EH (cell line): ENCODE data around the gene CPA1.

ENCODE experiments used
- DNase-seq: peaks from one replicate; pipeline ENCODE4 v3.0.0-alpha.2; 2015; ENCODE audit warnings: low read depth

The CPA1 gene

GRCh38 chr7:130395421-130395820 is 15.1 kb downstream of the CPA1 start:
- DNase-seq = no peak

- DNase-seq = no peak
Measured at GRCh38 chr7:130396109-130396508, 15.8 kb downstream of the CPA1 start.

- peak; percentile 59 for DNase-seq
Measured at GRCh38 chr7:130397051-130397757, 16.9 kb downstream of the CPA1 start.

GRCh38 chr7:130397758-130398073 is 17.4 kb downstream of the CPA1 start:
- DNase-seq = no peak

- no peak for DNase-seq
Measured at GRCh38 chr7:130398526-130399090, 18.3 kb downstream of the CPA1 start.

GRCh38 chr7:130400120-130400572 is 19.9 kb downstream of the CPA1 start:
- peak; percentile 92 for DNase-seq

GRCh38 chr7:130401101-130401500 is 20.8 kb downstream of the CPA1 start:
- no peak for DNase-seq

GRCh38 chr7:130401578-130401977 is 21.3 kb downstream of the CPA1 start:
- no peak for DNase-seq

GRCh38 chr7:130405003-130405402 is 24.7 kb downstream of the CPA1 start:
- no peak for DNase-seq

- peak; percentile 55 for DNase-seq
Measured at GRCh38 chr7:130409067-130409711, 28.9 kb downstream of the CPA1 start.

GRCh38 chr7:130409712-130410072 is 29.4 kb downstream of the CPA1 start:
- no peak for DNase-seq

GRCh38 chr7:130410868-130411541 is 30.7 kb downstream of the CPA1 start:
- DNase-seq = no peak

GRCh38 chr7:130413201-130413600 is 32.9 kb downstream of the CPA1 start:
- no peak for DNase-seq

- DNase-seq = no peak
Measured at GRCh38 chr7:130415006-130415405, 34.7 kb downstream of the CPA1 start.

GRCh38 chr7:130417213-130417612 is 36.9 kb downstream of the CPA1 start:
- no peak for DNase-seq

- no peak for DNase-seq
Measured at GRCh38 chr7:130418306-130418705, 38.0 kb downstream of the CPA1 start.

- DNase-seq = no peak
Measured at GRCh38 chr7:130419658-130420057, 39.4 kb downstream of the CPA1 start.

- DNase-seq = no peak
Measured at GRCh38 chr7:130420943-130421578, 40.8 kb downstream of the CPA1 start.

GRCh38 chr7:130421684-130422083 is 41.4 kb downstream of the CPA1 start:
- peak; percentile 4 for DNase-seq

GRCh38 chr7:130423501-130424037 is 43.3 kb downstream of the CPA1 start:
- DNase-seq = no peak

GRCh38 chr7:130425796-130426195 is 45.5 kb downstream of the CPA1 start:
- DNase-seq = no peak

GRCh38 chr7:130426564-130426963 is 46.3 kb downstream of the CPA1 start:
- DNase-seq = no peak
